NCI-H1105 treated with DMSO at 0.1 percent for 48 hours (cell line): Measurements from ENCODE around the gene ATXN1L.
"Not testable (repeated sequence)": the region's sequence is repeated elsewhere in the genome, so short reads cannot be mapped to it uniquely, and the experiment has no call there.

Experiments used
- DNase-seq: peaks from one replicate; lab custom pipeline; 2025; lab: John Stamatoyannopoulos, UW

Gene ATXN1L

DNA sequence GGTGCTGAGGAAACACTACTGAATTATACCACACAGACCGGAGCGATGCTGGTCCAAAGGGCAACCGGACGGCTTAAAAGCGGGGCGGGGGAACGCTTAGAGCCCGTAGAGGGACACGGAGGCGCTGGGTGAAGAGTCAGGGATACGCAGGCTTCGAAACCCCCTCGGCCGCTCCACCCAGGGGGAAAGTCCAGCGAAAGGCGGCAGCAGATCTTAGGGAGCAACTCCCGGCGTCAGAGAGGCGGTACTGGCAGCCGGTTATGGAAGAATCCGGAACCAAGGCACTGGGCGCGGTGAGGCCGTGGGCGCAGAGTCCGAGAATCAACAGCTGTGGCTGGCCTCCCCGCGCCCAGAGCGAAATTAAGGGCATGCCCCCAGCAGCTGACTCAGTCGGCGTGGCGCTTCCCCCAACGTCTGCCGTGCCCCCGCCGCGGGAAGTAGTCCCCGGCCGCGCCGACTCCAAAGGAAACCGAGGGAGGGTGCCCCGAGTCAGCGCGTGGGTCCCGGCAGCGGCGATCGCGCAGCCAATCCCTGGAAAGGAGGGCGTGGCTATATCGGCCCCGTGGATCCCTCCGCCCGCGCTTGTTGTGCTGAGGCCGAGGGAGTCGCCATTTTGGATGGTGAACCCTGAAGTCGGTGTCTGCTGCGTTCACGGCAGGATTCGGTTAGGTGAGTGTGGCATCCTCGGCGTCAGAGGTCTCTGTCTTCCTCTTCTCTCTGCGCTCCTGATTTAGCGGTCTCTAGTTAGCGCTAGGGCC lies 49.3 kb downstream of the ATXN1L start, which contains the start of gene IST1:
IST1 (plus strand) TSS at position 611 of the 758 bp plus-strand sequence. CDS start 20,110 bp downstream, outside the sequence.
- peak; percentile 90 for DNase-seq

DNA sequence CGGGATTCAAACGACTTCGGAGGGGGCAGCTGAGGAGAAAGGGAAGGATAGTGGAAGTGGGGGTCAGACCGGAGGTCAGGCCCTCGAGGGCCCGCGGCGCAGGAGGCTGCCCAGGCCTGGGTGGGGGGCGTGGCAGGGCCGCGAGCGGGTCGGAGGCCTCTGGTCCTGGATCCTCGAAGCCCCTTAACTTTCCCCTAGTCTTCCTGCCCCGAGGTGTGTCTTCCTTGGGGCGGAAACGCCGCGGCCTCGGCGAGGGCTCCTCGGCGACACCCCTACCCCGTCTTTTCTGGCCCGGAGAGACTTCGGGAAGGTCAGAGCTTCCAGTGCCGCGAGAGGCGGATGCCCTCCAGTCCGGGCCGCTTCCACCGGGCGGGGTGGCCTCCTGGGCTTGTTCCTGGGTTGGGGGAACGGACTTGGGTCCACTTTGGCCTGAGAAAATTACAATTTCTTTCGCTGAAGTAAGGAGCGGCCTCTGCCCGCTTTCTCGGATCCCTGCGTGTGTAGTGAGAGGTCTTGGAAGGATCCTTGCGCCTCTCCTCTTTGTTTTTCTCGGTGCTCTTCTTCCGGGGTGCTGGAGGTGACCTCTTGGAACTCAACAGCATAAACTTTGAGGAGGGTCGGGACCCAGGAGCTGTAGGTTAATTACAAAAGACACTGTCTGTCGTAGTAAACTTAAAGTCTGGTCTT lies 50.0 kb downstream of the ATXN1L start:
- DNase-seq = no peak

DNA sequence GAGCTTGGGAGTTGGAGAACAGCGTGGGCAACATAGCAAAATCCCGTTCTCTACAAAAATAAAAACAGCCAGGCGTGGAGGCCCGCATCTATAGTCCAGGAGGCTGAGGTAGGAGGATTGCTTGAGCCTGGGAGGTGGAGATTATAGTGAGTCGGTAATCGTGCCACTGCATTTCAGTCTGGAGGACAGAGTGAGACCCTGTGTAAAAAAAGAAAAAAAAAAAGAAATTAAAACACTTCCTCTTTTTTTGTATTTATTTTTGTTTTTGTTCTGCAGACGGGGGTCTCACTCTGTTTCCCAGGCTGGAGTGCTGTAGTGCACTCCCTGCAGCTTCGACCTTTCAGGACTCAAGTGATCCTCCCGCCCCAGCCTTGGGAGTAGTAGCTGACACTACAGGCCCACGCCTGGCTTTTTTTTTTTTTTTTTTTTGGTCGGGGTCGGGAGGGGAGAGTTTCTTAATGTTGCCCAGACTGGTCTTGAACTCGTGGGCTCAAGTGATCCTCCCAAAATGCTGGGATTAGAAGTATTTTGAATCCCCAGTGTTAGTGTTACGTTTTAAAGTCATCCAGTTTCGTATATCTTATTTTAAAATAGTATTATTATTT lies 51.1 kb downstream of the ATXN1L start:
- no peak for DNase-seq

DNA sequence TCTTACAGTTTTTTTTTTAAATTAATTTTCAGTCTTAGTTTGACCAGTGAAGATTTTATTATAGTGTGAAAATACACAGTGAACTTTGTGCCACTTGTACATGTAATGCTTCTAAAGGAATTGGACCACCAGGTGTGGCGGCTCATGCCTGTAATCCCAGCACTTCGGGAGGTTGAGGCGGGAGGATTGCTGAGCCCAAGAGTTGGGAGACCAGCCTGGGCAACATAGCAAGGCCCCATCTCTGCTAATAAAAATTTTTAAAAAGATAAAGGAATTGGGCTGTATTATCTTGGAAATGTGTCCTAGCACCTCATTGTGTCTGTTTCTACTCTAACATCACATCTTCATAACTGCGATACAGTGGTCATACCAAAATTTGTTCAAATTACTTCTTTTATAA lies 53.4 kb downstream of the ATXN1L start:
- DNase-seq = no peak

DNA sequence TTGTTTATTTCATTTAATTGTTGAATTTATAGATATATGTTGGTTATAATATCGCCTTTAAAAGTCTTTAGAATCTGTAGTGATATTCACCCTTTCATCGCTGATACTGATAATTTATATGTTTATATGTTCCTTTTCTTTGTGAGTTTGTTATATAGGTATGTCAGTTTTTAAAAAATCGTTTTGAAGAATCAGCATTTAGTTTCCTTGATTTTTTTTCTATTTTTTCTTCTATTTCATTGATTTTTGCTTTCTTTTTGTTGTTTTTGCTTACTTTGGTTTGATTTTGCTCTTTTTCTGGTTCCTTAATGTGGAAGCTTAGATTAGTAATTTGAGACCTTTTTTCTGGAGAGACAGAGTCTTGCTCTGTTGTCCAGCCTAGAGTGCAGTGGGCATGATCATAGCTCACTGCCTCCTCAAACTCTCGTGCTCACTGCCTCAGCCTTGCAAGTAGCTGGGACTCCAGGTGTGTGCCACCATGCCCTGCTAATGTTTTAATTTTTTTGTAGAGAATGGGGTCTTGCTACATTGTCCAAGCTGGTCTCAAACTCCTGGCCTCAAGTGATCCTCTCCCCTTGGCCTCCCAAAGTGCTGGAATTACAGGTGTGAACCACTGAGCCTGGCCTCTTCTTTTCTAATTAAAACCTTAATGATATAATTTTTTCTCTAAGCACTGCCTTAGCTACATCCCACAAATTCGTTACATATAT lies 57.0 kb downstream of the ATXN1L start:
- DNase-seq = no peak

DNA sequence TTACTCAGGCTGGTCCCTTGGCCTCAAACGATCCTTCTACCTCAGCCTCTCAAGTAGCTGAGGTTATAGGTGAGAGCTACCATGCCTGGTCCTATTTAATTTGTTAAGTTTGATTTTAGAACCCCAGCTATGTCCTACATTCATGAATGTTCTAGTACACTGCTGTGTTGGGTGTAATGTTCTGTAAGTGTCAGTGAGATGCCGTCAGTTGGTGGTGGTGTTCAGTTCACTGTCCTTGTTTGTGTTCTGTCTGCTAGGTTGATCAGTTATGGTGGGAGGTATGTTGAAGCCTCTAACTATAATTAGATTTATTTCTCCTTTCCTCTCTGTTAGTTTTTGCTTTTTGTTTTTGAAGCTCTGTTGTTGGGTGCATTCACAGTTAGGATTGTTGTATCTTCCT lies 57.8 kb downstream of the ATXN1L start:
- no peak for DNase-seq

DNA sequence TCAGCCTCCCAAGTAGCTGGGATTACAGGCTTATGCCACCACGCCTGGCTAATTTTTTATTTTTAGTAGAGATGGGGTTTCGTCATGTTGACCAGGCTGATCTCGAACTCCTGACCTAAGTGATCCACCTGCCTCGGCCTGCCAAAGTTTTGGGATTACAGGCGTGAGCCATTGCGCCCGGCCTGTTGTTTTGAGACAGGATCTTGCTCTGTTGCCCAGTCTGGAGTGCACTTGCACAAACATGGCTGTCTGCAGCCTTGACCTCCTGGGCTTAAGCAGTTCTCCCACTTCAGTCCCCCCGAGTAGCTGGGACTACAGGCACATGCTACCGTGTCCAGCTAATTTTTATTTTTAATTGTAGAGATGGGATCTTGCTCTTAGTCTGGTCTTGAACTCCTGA lies 58.5 kb downstream of the ATXN1L start:
- no peak for DNase-seq

DNA sequence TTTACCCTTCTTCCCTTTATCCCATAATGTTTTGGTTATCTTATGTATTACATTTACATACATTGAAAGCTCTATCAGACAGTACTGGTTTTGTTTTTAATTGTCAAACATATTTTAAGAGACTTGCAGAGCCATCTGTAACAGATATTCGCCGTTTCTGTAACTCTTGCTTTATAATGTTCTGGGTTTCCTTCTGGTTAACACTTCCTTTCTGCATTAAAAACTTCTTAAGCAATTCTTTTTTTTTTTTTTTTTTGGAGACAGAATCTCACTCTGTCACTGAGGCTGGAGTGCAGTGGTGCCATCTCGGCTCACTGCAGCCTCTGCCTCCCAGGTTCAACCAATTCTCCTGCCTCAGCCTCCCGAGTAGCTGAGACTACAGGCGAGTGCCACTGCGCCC lies 60.0 kb downstream of the ATXN1L start:
- DNase-seq = not testable (repeated sequence)
